Neural cell (in vitro differentiated cells): ENCODE results near the gene TIAL1. TPM values are rescaled to one million over a fixed set of nuclear protein-coding genes. Genes with fewer than 3 reads are reported as not detected.

Experiments
- H2AFZ ChIP-seq: fragments of 200-600, 300-800 bp; sonication (generic), shearing (Covaris generic); 2 replicates; pipeline ENCODE4 v1.6.0; 2014; ENCODE audit warnings: low read depth, mild to moderate bottlenecking, antibody characterized with exemption, low read length, moderate library complexity
- H3F3A ChIP-seq: fragments of 200-600 bp; shearing (Covaris generic); 2 replicates; pipeline ENCODE4 v1.6.1; 2016; ENCODE audit warnings: mild to moderate bottlenecking, moderate library complexity, mixed read lengths, antibody characterized with exemption, low read length; ENCODE audit not compliant: insufficient read depth, poor library complexity, severe bottlenecking
- H3K27ac ChIP-seq: fragments of 200-600, 300-800 bp; sonication (generic), shearing (Covaris generic); 2 replicates; pipeline ENCODE4 v1.5.1; 2014; ENCODE audit warnings: mild to moderate bottlenecking, low read length, moderate library complexity
- H3K27me3 ChIP-seq: fragments of 300-800, 200-600 bp; sonication (generic), shearing (Covaris generic); 2 replicates; pipeline ENCODE4 v1.6.0; 2014; ENCODE audit warnings: mild to moderate bottlenecking, low read depth, low read length, moderate library complexity; ENCODE audit not compliant: insufficient read depth
- H3K36me3 ChIP-seq: fragments of 300-800, 200-600 bp; sonication (generic), shearing (Covaris generic); 2 replicates; pipeline ENCODE4 v1.5.1; 2014; ENCODE audit warnings: mild to moderate bottlenecking, antibody characterized with exemption, low read length, moderate library complexity; ENCODE audit not compliant: insufficient read depth
- H3K4me2 ChIP-seq: fragments of 300-800, 200-600 bp; sonication (generic), shearing (Covaris generic); 2 replicates; pipeline ENCODE4 v1.6.0; 2014; ENCODE audit warnings: mild to moderate bottlenecking, low read length
- H3K4me3 ChIP-seq: fragments of 300-800, 200-600 bp; sonication (generic), shearing (Covaris generic); 2 replicates; pipeline ENCODE4 v1.5.1; 2014; ENCODE audit warnings: mild to moderate bottlenecking, low read length, moderate library complexity
- H3K79me2 ChIP-seq: fragments of 200-600 bp; shearing (Covaris generic); replicated peaks from 2 replicates; pipeline ENCODE4 v1.6.0; 2014; ENCODE audit warnings: mild to moderate bottlenecking, low read length, moderate library complexity; ENCODE audit not compliant: insufficient read depth
- H3K9ac ChIP-seq: fragments of 300-800, 200-600 bp; sonication (generic), shearing (Covaris generic); 2 replicates; pipeline ENCODE4 v1.6.1; 2016; ENCODE audit warnings: mild to moderate bottlenecking, low read length, mixed read lengths
- H3K9me2 ChIP-seq: fragments of 200-600 bp; shearing (Covaris generic); 2 replicates; pipeline ENCODE4 v1.6.1; 2016; ENCODE audit warnings: mild to moderate bottlenecking, low read length, mixed read lengths; ENCODE audit not compliant: insufficient read depth
- H3K9me3 ChIP-seq: fragments of 200-600, 300-800 bp; sonication (generic), shearing (Covaris generic); 2 replicates; pipeline ENCODE4 v1.6.1; 2016; ENCODE audit warnings: mild to moderate bottlenecking, mixed run types, low read length, moderate library complexity, mixed read lengths
- H4K20me1 ChIP-seq: fragments of 200-600 bp; shearing (Covaris generic); 2 replicates; pipeline ENCODE4 v1.6.1; 2016; ENCODE audit warnings: mild to moderate bottlenecking, mixed run types; ENCODE audit not compliant: insufficient read depth
- EP300 ChIP-seq: fragments of 450-650 bp; conservative IDR thresholded peaks from 2 replicates; pipeline ENCODE4 v1.6.1; 2014; ENCODE audit warnings: antibody characterized with exemption, mild to moderate bottlenecking, moderate library complexity; ENCODE audit not compliant: poor library complexity, severe bottlenecking
- EZH2 ChIP-seq: fragments of 200-600, 300-800 bp; shearing (Covaris generic), sonication (generic); IDR thresholded peaks from 2 replicates; pipeline ENCODE4 v1.6.1; 2014; ENCODE audit warnings: antibody characterized with exemption, low read length, borderline replicate concordance, mild to moderate bottlenecking; ENCODE audit not compliant: insufficient read depth, poor library complexity, severe bottlenecking
- MXI1 ChIP-seq: fragments of 450-650 bp; conservative IDR thresholded peaks from 2 replicates; pipeline ENCODE4 v1.6.1; 2014; ENCODE audit warnings: antibody characterized with exemption, mild to moderate bottlenecking; ENCODE audit not compliant: poor library complexity, severe bottlenecking
- POLR2AphosphoS5 ChIP-seq: IDR thresholded peaks from 2 replicates; pipeline ENCODE4 v1.6.1; 2012
- RAD21 ChIP-seq: fragments of 450-650 bp; conservative IDR thresholded peaks from 2 replicates; pipeline ENCODE4 v1.6.1; 2014; ENCODE audit warnings: antibody characterized with exemption, mild to moderate bottlenecking, moderate library complexity
- REST ChIP-seq: IDR thresholded peaks from 2 replicates; pipeline ENCODE4 v1.6.1; 2012; ENCODE audit warnings: borderline replicate concordance
- SMC3 ChIP-seq: fragments of 450-650 bp; conservative IDR thresholded peaks from 2 replicates; pipeline ENCODE4 v1.6.1; 2014; ENCODE audit warnings: antibody characterized with exemption, mild to moderate bottlenecking, moderate library complexity; ENCODE audit not compliant: poor library complexity
- TAF1 ChIP-seq: IDR thresholded peaks from 2 replicates; pipeline ENCODE4 v1.6.1; 2012; ENCODE audit warnings: low read depth
- polyA plus RNA-seq: library from polyadenylated mRNA; depleted of rRNA; stranded (reverse); fragments of >200 nt; gene quantifications from 2 replicates; pipeline ENCODE4 v1.2.3, GENCODE V29; 2014
- TF ChIP-seq, protein P1 (sequence below): fragments of 450-650 bp; IDR thresholded peaks from 2 replicates; pipeline ENCODE4 v1.5.1; 2014; ENCODE audit warnings: antibody characterized with exemption, mild to moderate bottlenecking, moderate library complexity; ENCODE audit not compliant: poor library complexity, severe bottlenecking

Gene TIAL1
- polyA plus RNA-seq, 1 donor from 2014 or later = 85.1 TPM

- no peak overlapping the region for H3K27ac ChIP-seq
- H2AFZ ChIP-seq = no peak overlapping the region
- H3K4me2 ChIP-seq = no peak overlapping the region
- no peaks in the 10 kb centered on the region for H3K9me2 ChIP-seq
- no peaks in the 10 kb centered on the region for H3K79me2 ChIP-seq
- no peak overlapping the region for H3K9ac ChIP-seq
- no peaks in the 10 kb centered on the region for H3F3A ChIP-seq
- H3K36me3 ChIP-seq = no peaks in the 10 kb centered on the region
- TF ChIP-seq, protein P1, sequence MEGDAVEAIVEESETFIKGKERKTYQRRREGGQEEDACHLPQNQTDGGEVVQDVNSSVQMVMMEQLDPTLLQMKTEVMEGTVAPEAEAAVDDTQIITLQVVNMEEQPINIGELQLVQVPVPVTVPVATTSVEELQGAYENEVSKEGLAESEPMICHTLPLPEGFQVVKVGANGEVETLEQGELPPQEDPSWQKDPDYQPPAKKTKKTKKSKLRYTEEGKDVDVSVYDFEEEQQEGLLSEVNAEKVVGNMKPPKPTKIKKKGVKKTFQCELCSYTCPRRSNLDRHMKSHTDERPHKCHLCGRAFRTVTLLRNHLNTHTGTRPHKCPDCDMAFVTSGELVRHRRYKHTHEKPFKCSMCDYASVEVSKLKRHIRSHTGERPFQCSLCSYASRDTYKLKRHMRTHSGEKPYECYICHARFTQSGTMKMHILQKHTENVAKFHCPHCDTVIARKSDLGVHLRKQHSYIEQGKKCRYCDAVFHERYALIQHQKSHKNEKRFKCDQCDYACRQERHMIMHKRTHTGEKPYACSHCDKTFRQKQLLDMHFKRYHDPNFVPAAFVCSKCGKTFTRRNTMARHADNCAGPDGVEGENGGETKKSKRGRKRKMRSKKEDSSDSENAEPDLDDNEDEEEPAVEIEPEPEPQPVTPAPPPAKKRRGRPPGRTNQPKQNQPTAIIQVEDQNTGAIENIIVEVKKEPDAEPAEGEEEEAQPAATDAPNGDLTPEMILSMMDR = no peak
- TF ChIP-seq POLR2AphosphoS5 (no peak), EP300 (no peak), SMC3 (no peak), REST (no peak), EZH2 (no peak), TAF1 (no peak), RAD21 (no peak), MXI1 (no peak)
- no peak overlapping the region for H3K4me3 ChIP-seq
- H4K20me1 ChIP-seq = no peaks in the 10 kb centered on the region
- H3K9me3 ChIP-seq = no peaks in the 10 kb centered on the region
- H3K27me3 ChIP-seq = no peaks in the 10 kb centered on the region
These were observed 17.9 kb upstream of the TIAL1 start for GRCh38 chr10:119614686-119615085.

- H3K27me3 ChIP-seq = no peaks in the 10 kb centered on the region
- no peak overlapping the region for H2AFZ ChIP-seq
- no peak overlapping the region for H3K4me2 ChIP-seq
- H3K4me3 ChIP-seq = no peak overlapping the region
- no peaks in the 10 kb centered on the region for H3K9me3 ChIP-seq
- H3F3A ChIP-seq = no peaks in the 10 kb centered on the region
- H3K9ac ChIP-seq = no peak overlapping the region
- no peaks in the 10 kb centered on the region for H4K20me1 ChIP-seq
- H3K9me2 ChIP-seq = no peaks in the 10 kb centered on the region
- no peaks in the 10 kb centered on the region for H3K79me2 ChIP-seq
- TF ChIP-seq, protein P1 = no peak
- TF ChIP-seq EZH2 (no peak), TAF1 (no peak), EP300 (no peak), RAD21 (no peak), MXI1 (no peak), SMC3 (no peak), POLR2AphosphoS5 (no peak), REST (no peak)
- no peak overlapping the region for H3K27ac ChIP-seq
- no peaks in the 10 kb centered on the region for H3K36me3 ChIP-seq
These were observed 17.0 kb upstream of the TIAL1 start for GRCh38 chr10:119613741-119614140.
